Stomach (tissue), 9 donors: Measurements from ENCODE around the gene INSIG1. TPM values are rescaled to one million over a fixed set of nuclear protein-coding genes. Genes with fewer than 3 reads are reported as not detected.
A peak's percentile ranks its signal among the peaks of the same experiment; 100 is the strongest.

Experiments
- DNase-seq, 2 donors: peaks; one replicate each; pipeline versions ENCODE4 v3.0.0 to v3.0.0-alpha.2; 2013 to 2019
- H3K27ac ChIP-seq, 5 donors: fragments of 200-600 bp in 4 of 5; sonication (generic) in 4 of 5; one replicate each; pipeline ENCODE4 v1.5.1; 2013 to 2019; ENCODE audit warnings: mild to moderate bottlenecking in 1 of 5, moderate library complexity in 1 of 5
- H3K27me3 ChIP-seq, 3 donors: fragments of 200-600 bp; sonication (generic); one replicate each; pipeline ENCODE4 v1.5.1; 2017 to 2019; ENCODE audit warnings: mixed run types in 1 of 3
- H3K36me3 ChIP-seq, 4 donors: fragments of 200-600 bp; sonication (generic); 1 replicate in 3 of 4; 2 replicates in 1 of 4; pipeline ENCODE4 v1.5.1; 2016 to 2019
- H3K4me1 ChIP-seq, 4 donors: fragments of 200-600 bp; sonication (generic); one replicate each; pipeline ENCODE4 v1.5.1; 2016 to 2019
- H3K4me3 ChIP-seq, 4 donors: fragments of 200-600 bp; sonication (generic) in 3 of 4; one replicate each; pipeline ENCODE4 v1.5.1; 2016 to 2019; ENCODE audit warnings: mild to moderate bottlenecking in 1 of 4
- H3K9me3 ChIP-seq, 4 donors: fragments of 200-600 bp; sonication (generic); one replicate each; pipeline ENCODE4 v1.5.1; 2016 to 2019
- CTCF ChIP-seq, 7 experiments: fragments of 450-650 bp in 4 of 7; fragments of 200-600 bp in 3 of 7; sonication (generic) in 3 of 7; IDR thresholded peaks; one replicate each; pipeline ENCODE4 v1.5.1; 2016 to 2019; ENCODE audit warnings: antibody characterized with exemption in 7 of 7, control low read depth in 2 of 7, mild to moderate bottlenecking in 1 of 7
- EP300 ChIP-seq: sonication (generic); formaldehyde crosslinking; IDR thresholded peaks from one replicate; pipeline ENCODE4 v1.6.1; 2017; ENCODE audit warnings: antibody characterized with exemption
- POLR2A ChIP-seq, 4 donors: fragments of 450-650 bp; IDR thresholded peaks; one replicate each; pipeline ENCODE4 v1.6.1; 2016; ENCODE audit warnings: antibody characterized with exemption in 4 of 4, control low read depth in 2 of 4, mild to moderate bottlenecking in 1 of 4, moderate library complexity in 1 of 4
- POLR2AphosphoS5 ChIP-seq, 3 donors: sonication (generic); formaldehyde crosslinking; IDR thresholded peaks; one replicate each; pipeline ENCODE4 v1.6.1; 2016; ENCODE audit warnings: antibody characterized with exemption in 3 of 3
- WGBS, 5 donors: extraction: QIAGEN DNeasy Blood & Tissue Kit in 3 of 5; methylation state at CpG; one replicate each; pipeline versions ENCODE4 v1.1.5 to v1.1.7; 2013 to 2018; 5-methylcytosine and 5-hydroxymethylcytosine counted together
- intact Hi-C: fragments of 100-400 bp; cut with DNase I; formaldehyde crosslinking; loops from one replicate; pipeline ENCODE4 v1.15.1; 2023; ENCODE audit warnings: low total_unique reads
- polyA plus RNA-seq, 3 donors: library from polyadenylated mRNA; stranded (reverse); fragments of 200-250 nt; gene quantifications; one replicate each; pipeline ENCODE4 v1.2.3, GENCODE V29; 2013
- total RNA-seq, 5 donors: library from RNA; depleted of rRNA; stranded (reverse); fragments of >200 nt; gene quantifications; one replicate each; pipeline versions ENCODE4 v1.1.0 to v1.2.3, GENCODE V29; 2014 to 2016
- donor health status: healthy with polysubstance abuse.
- donor health status: Bipolar disorder and iron deficiency.
- donor health status: healthy.

INSIG1 gene
- total and polyA plus RNA-seq, 8 donors: 9.9 to 65.2 (median 34.2) TPM

DNA sequence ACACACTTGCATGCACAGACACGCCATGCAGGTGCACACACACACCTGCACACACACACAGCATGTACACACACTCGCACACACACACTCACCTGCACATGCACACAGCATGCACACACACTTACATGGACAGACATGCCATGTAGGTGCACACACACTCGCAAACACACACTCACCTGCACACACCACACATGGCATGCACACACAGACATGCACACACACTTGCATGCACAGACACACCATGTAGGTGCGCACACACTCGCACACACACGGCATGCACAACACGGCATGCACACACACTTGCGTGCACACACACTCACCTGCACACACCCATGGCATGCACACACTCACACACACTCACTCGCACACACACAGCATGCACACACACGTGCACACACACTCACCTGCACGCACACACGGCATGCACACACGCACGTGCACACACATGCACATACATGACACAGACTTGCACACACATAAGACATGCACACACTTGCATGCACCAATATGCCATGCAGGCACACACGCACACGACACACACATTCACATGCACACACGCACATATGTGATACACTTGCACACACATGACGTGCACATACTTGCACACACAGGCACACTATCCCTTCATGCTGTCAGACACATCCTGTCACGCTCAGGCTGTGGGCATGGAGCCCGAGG is 56.8 kb downstream of the INSIG1 start:
- 78 to 88% (median 79%) methylated on average over 17 to 20 of the region's 20 CpGs for WGBS, 5 donors
- intact Hi-C loops: no loop called here
- no peaks in the 10 kb centered on the region for H3K9me3 ChIP-seq
- H3K36me3 ChIP-seq: no peaks in the 10 kb centered on the region
- no peaks in the 10 kb centered on the region for H3K4me1 ChIP-seq
- no peak overlapping the region for H3K27ac ChIP-seq
- DNase-seq: no peak
- TF ChIP-seq POLR2A (IDR thresholded peaks at IDR 0.05): no peak
- no peak for TF ChIP-seq EP300
- no peak for TF ChIP-seq POLR2AphosphoS5 (IDR thresholded peaks at IDR 0.05)
- no peak for TF ChIP-seq CTCF (IDR thresholded peaks at IDR 0.05)
- peaks cover 0 to 78% (median 31%) of the 10 kb centered on the region in 3 donors for H3K27me3 ChIP-seq
- no peak overlapping the region for H3K4me3 ChIP-seq

GRCh38 chr7:155355176-155355575 is 57.5 kb downstream of the INSIG1 start:
- Histone ChIP-seq H3K27me3 (peaks cover 0 to 78% (median 28%) of the 10 kb centered on the region in 3 donors), H3K36me3 (no peaks in the 10 kb centered on the region), H3K4me1 (no peaks in the 10 kb centered on the region), H3K27ac (no peak overlapping the region), H3K9me3 (no peaks in the 10 kb centered on the region), H3K4me3 (no peak overlapping the region)
- no peak for TF ChIP-seq POLR2A (IDR thresholded peaks at IDR 0.05)
- no peak for TF ChIP-seq EP300
- TF ChIP-seq CTCF (IDR thresholded peaks at IDR 0.05): no peak
- TF ChIP-seq POLR2AphosphoS5 (IDR thresholded peaks at IDR 0.05): no peak
- WGBS, 5 donors: 74 to 86% (median 76%) methylated on average over 11 of the region's 11 CpGs
- intact Hi-C loops: no loop called here
- DNase-seq: no peak

- H3K36me3 ChIP-seq: no peaks in the 10 kb centered on the region
- DNase-seq: no peak
- no peak overlapping the region for H3K27ac ChIP-seq
- intact Hi-C loops: no loop called here
- peaks cover 0 to 80% (median 33%) of the 10 kb centered on the region in 3 donors for H3K27me3 ChIP-seq
- TF ChIP-seq POLR2AphosphoS5 (IDR thresholded peaks at IDR 0.05): no peak
- no peak for TF ChIP-seq CTCF (IDR thresholded peaks at IDR 0.05)
- no peak for TF ChIP-seq EP300
- no peak for TF ChIP-seq POLR2A (IDR thresholded peaks at IDR 0.05)
- H3K9me3 ChIP-seq: no peaks in the 10 kb centered on the region
- WGBS, 5 donors: 69 to 83% (median 75%) methylated on average over 7 to 8 of the region's 8 CpGs
- no peaks in the 10 kb centered on the region for H3K4me1 ChIP-seq
- H3K4me3 ChIP-seq: no peak overlapping the region
These were observed 58.1 kb downstream of the INSIG1 start for GRCh38 chr7:155355745-155356144.

DNA sequence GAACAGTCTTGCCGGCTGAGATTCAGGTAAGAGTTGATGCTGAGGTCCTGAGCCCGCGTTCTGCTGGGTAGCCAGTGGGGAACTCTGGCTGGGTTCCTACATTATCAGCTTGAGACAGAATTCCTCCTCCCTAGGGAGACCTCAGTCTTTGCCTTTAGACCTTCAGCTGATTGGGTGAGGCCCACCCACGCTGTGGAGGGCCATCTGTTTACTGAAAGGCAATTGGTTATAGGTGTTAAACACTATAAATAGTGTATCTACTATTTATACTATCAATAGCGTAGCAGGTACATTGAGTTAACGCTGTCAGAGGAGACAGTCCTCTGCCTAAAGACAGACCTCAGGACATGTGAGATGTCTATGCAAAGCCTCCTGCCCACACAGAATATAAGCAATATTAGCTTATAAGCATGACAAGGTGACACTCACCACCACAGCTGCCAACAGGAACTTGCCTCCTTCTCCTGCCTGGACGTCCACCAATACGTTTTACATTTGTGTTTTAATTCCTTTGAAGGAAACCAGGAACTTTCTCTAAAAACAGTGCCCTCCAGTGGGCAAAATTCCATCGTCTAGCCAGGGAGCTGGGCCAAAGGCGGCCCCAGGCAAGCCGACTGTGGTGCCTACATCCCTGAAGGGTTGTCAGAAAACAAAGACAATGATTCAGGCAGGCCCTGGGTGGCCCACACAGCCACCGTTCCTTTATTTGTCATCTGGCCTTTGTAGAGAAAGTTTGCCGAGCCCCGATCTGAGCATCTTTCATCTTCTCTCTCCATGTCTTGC is 58.8 kb downstream of the INSIG1 start:
- Histone ChIP-seq H3K36me3 (no peaks in the 10 kb centered on the region), H3K4me3 (no peak overlapping the region), H3K27ac (no peak overlapping the region), H3K9me3 (no peaks in the 10 kb centered on the region), H3K4me1 (no peaks in the 10 kb centered on the region), H3K27me3 (peaks cover 0 to 80% (median 40%) of the 10 kb centered on the region in 3 donors)
- intact Hi-C loops: no loop called here
- peak in 1 of 2 donors; percentile 54 for DNase-seq
- WGBS, 5 donors: 38 to 46% (median 40%) methylated on average over 14 of the region's 14 CpGs
- TF ChIP-seq POLR2A (IDR thresholded peaks at IDR 0.05) (no peak), CTCF (IDR thresholded peaks at IDR 0.05) (peak in 1 of 7 experiments; percentile 21)
